Breast epithelium (tissue), 3 donors: Measurements from ENCODE around the gene SLA2.

Source experiments
- POLR2A ChIP-seq: fragments of 450-650 bp; IDR thresholded peaks from one replicate; pipeline ENCODE4 v1.6.1; 2016; ENCODE audit warnings: antibody characterized with exemption, mild to moderate bottlenecking, moderate library complexity
- POLR2AphosphoS5 ChIP-seq, 3 donors: sonication (generic); formaldehyde crosslinking; IDR thresholded peaks; one replicate each; pipeline ENCODE4 v1.6.1; 2017; ENCODE audit warnings: antibody characterized with exemption in 3 of 3
- TF ChIP-seq, protein P1 (sequence below), 3 donors: fragments of 450-650 bp; IDR thresholded peaks; one replicate each; pipeline ENCODE4 v1.5.1; 2016 to 2017; ENCODE audit warnings: antibody characterized with exemption in 3 of 3, mild to moderate bottlenecking in 3 of 3, moderate library complexity in 3 of 3

DNA sequence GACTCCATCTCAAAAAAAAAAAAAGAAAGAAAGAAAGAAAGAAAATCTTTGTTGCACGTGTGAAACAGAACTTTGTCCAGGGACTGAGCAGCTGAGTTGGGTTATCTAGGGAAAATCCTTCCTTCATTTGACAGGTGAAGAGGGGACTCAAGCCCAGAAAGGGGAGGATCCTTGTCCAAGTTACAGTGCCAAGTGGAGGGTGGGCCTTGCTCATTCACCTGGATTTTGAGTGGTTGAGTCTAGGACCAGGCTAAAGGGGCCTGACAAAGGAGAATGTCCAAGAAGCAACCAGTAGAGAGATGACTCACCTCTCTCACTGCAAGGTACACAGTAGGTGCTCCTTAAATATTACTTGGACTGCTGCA, 69.9 kb downstream of the SLA2 start:
- no peak for TF ChIP-seq POLR2A
- TF ChIP-seq, protein P1, sequence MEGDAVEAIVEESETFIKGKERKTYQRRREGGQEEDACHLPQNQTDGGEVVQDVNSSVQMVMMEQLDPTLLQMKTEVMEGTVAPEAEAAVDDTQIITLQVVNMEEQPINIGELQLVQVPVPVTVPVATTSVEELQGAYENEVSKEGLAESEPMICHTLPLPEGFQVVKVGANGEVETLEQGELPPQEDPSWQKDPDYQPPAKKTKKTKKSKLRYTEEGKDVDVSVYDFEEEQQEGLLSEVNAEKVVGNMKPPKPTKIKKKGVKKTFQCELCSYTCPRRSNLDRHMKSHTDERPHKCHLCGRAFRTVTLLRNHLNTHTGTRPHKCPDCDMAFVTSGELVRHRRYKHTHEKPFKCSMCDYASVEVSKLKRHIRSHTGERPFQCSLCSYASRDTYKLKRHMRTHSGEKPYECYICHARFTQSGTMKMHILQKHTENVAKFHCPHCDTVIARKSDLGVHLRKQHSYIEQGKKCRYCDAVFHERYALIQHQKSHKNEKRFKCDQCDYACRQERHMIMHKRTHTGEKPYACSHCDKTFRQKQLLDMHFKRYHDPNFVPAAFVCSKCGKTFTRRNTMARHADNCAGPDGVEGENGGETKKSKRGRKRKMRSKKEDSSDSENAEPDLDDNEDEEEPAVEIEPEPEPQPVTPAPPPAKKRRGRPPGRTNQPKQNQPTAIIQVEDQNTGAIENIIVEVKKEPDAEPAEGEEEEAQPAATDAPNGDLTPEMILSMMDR (IDR thresholded peaks at IDR 0.05), result no peak
- no peak for TF ChIP-seq POLR2AphosphoS5 (IDR thresholded peaks at IDR 0.05)
